Activated naive CD4-positive, alpha-beta T cell treated with anti-CD3 and anti-CD28 coated beads, Interleukin-2, amount 10 ng/mL, durations not matched to agents 5 hours and 36 hours (primary cell): ENCODE data around the gene ZNF532. TPM values are rescaled to one million over a fixed set of nuclear protein-coding genes. Genes with fewer than 3 reads are reported as not detected.

Experiments used
- total RNA-seq, 2 experiments: library from RNA; stranded (reverse); gene quantifications; one replicate each; pipeline ENCODE4 v1.2.3, GENCODE V29; 2021

Gene ZNF532
- 1 to 10 TPM; 1.4 to 1.7 TPM for total RNA-seq

GRCh38 chr18:58864146-58865032 lies at the start of gene ZNF532:
ZNF532 (plus strand) TSS chr18:58864877. CDS start in a region left out here.

Other genes with a start within 250 kb of the ZNF532 start
- under 1 TPM in 1 of 2 experiments, not detected in 1; 0.10 TPM for gene ALPK2, start 235.8 kb upstream of the ZNF532 start, total RNA-seq
- gene MALT1, start 193.4 kb upstream of the ZNF532 start, total RNA-seq, result 10 to 100 TPM; 88.9 to 90.1 TPM